Measurements from ENCODE around the gene ABHD12B. TPM values are rescaled to one million over a fixed set of nuclear protein-coding genes. Genes with fewer than 3 reads are reported as not detected.
A peak's percentile ranks its signal among the peaks of the same experiment; 100 is the strongest.

Gene ABHD12B
- total RNA-seq (not detected in 2 replicates), polyA plus RNA-seq (0.94 and 1.2 TPM in 2 replicates)

GRCh38 chr14:50871914-50872732 lies at the start of gene ABHD12B:
TSS of gene ABHD12B (plus strand) at chr14:50872053. CDS start at chr14:50872175, 122 bp downstream.
- Histone ChIP-seq H3K27me3 (peaks cover 58% of the 10 kb centered on the region), H3K27ac (no peak within 1 kb of the TSS), H3K4me1 (ENCODE audit: low read depth) (no peaks in the 10 kb centered on the region), H3K36me3 (no peaks in the 10 kb centered on the region), H3K4me3 (peak within 1 kb of the TSS; percentile 4), H3K9me3 (ENCODE audit: low read depth) (no peaks in the 10 kb centered on the region)
- DNase-seq (ENCODE audit: low read depth in 1 of 2, low spot score in 1 of 2) = peak; percentile 31 to 33
- TF ChIP-seq CTCF (IDR thresholded peaks at IDR 0.05; ENCODE audit: low read depth, low read length) = no peak

GRCh38 chr14:50822501-50823042 lies 49.3 kb upstream of the ABHD12B start:
- no peak overlapping the region for H3K27ac ChIP-seq
- no peaks in the 10 kb centered on the region for H3K4me1 ChIP-seq (ENCODE audit: low read depth)
- TF ChIP-seq CTCF (IDR thresholded peaks at IDR 0.05; ENCODE audit: low read depth, low read length) = no peak
- no peak overlapping the region for H3K4me3 ChIP-seq
- H3K9me3 ChIP-seq (ENCODE audit: low read depth) = no peaks in the 10 kb centered on the region
- H3K27me3 ChIP-seq = peaks cover 20% of the 10 kb centered on the region
- no peaks in the 10 kb centered on the region for H3K36me3 ChIP-seq
- no peak for DNase-seq (ENCODE audit: low read depth in 1 of 2, low spot score in 1 of 2)

GRCh38 chr14:50823051-50823761 lies 48.6 kb upstream of the ABHD12B start:
- no peak for DNase-seq (ENCODE audit: low read depth in 1 of 2, low spot score in 1 of 2)
- no peak for TF ChIP-seq CTCF (IDR thresholded peaks at IDR 0.05; ENCODE audit: low read depth, low read length)
- peaks cover 26% of the 10 kb centered on the region for H3K27me3 ChIP-seq
- no peaks in the 10 kb centered on the region for H3K36me3 ChIP-seq
- H3K9me3 ChIP-seq (ENCODE audit: low read depth) = no peaks in the 10 kb centered on the region
- no peak overlapping the region for H3K4me3 ChIP-seq
- no peaks in the 10 kb centered on the region for H3K4me1 ChIP-seq (ENCODE audit: low read depth)
- H3K27ac ChIP-seq = no peak overlapping the region

- H3K4me1 ChIP-seq (ENCODE audit: low read depth) = no peaks in the 10 kb centered on the region
- no peaks in the 10 kb centered on the region for H3K36me3 ChIP-seq
- H3K27ac ChIP-seq = no peak overlapping the region
- H3K9me3 ChIP-seq (ENCODE audit: low read depth) = no peaks in the 10 kb centered on the region
- H3K27me3 ChIP-seq = peaks cover 34% of the 10 kb centered on the region
- H3K4me3 ChIP-seq = no peak overlapping the region
- TF ChIP-seq CTCF (IDR thresholded peaks at IDR 0.05; ENCODE audit: low read depth, low read length) = no peak
- DNase-seq (ENCODE audit: low read depth in 1 of 2, low spot score in 1 of 2) = no peak
These were observed 47.9 kb upstream of the ABHD12B start for GRCh38 chr14:50823762-50824636.

- Histone ChIP-seq H3K4me1 (ENCODE audit: low read depth) (no peaks in the 10 kb centered on the region), H3K27ac (no peak overlapping the region), H3K36me3 (no peaks in the 10 kb centered on the region), H3K9me3 (ENCODE audit: low read depth) (no peaks in the 10 kb centered on the region), H3K4me3 (no peak overlapping the region), H3K27me3 (peaks cover 42% of the 10 kb centered on the region)
- TF ChIP-seq CTCF (IDR thresholded peaks at IDR 0.05; ENCODE audit: low read depth, low read length) = no peak
- no peak for DNase-seq (ENCODE audit: low read depth in 1 of 2, low spot score in 1 of 2)
These were observed 46.5 kb upstream of the ABHD12B start for GRCh38 chr14:50825307-50825706.

Measured in cardiac muscle cell (in vitro differentiated cells and primary cell).